H9 (cell line): ENCODE measurements around the gene EFCAB6. TPM values are rescaled to one million over a fixed set of nuclear protein-coding genes. Genes with fewer than 3 reads are reported as not detected.

Experiments used
- DNase-seq: peaks from one replicate; pipeline ENCODE4 v3.0.0-alpha.2; 2017
- H2AFZ ChIP-seq: one replicate; pipeline ENCODE4 v1.6.1; 2013; ENCODE audit warnings: mild to moderate bottlenecking, low read length, control low read depth, moderate library complexity
- H2AK5ac ChIP-seq: 2 replicates; pipeline ENCODE4 v1.6.1; 2013; ENCODE audit warnings: low read length, control low read depth, mixed read lengths; ENCODE audit not compliant: insufficient read length
- H2BK120ac ChIP-seq: one replicate; pipeline ENCODE4 v1.6.1; 2013; ENCODE audit warnings: low read depth, mild to moderate bottlenecking, low read length, control low read depth, inconsistent platforms; ENCODE audit not compliant: poor library complexity, severe bottlenecking
- H2BK12ac ChIP-seq: 2 replicates; pipeline ENCODE4 v1.6.1; 2013; ENCODE audit warnings: low read length, control low read depth, mixed read lengths, low read depth; ENCODE audit not compliant: insufficient read length
- H2BK15ac ChIP-seq: 2 replicates; pipeline ENCODE4 v1.6.1; 2013; ENCODE audit warnings: low read depth, low read length, control low read depth
- H2BK20ac ChIP-seq: one replicate; pipeline ENCODE4 v1.6.1; 2013; ENCODE audit warnings: low read depth, mild to moderate bottlenecking, low read length, control low read depth, inconsistent platforms; ENCODE audit not compliant: poor library complexity, severe bottlenecking
- H2BK5ac ChIP-seq: 2 replicates; pipeline ENCODE4 v1.6.1; 2013; ENCODE audit warnings: low read length, control low read depth, mixed read lengths; ENCODE audit not compliant: insufficient read length
- H3K14ac ChIP-seq: 2 replicates; pipeline ENCODE4 v1.6.1; 2013; ENCODE audit warnings: low read length, control low read depth; ENCODE audit not compliant: insufficient read depth
- H3K18ac ChIP-seq: 2 replicates; pipeline ENCODE4 v1.6.1; 2013; ENCODE audit warnings: low read depth, mild to moderate bottlenecking, mixed read lengths, low read length, control low read depth; ENCODE audit not compliant: insufficient read length
- H3K23ac ChIP-seq: 2 replicates; pipeline ENCODE4 v1.6.1; 2013; ENCODE audit warnings: low read length, control low read depth, mixed read lengths, low read depth; ENCODE audit not compliant: insufficient read length
- H3K23me2 ChIP-seq: 2 replicates; pipeline ENCODE4 v1.6.1; 2013; ENCODE audit warnings: low read depth, mild to moderate bottlenecking, mixed read lengths, low read length, control low read depth; ENCODE audit not compliant: insufficient read length, poor library complexity, severe bottlenecking
- H3K27ac ChIP-seq: 2 replicates; pipeline ENCODE4 v1.5.1; 2013; ENCODE audit warnings: low read length, control low read depth, mixed read lengths, low read depth; ENCODE audit not compliant: insufficient read length
- H3K27me3 ChIP-seq: 2 replicates; pipeline ENCODE4 v1.6.1; 2013; ENCODE audit warnings: low read length, control low read depth, inconsistent platforms; ENCODE audit not compliant: insufficient read depth
- H3K4ac ChIP-seq: 2 replicates; pipeline ENCODE4 v1.6.1; 2013; ENCODE audit warnings: low read depth, mild to moderate bottlenecking, control low read depth, inconsistent platforms, low read length, moderate library complexity
- H3K4me1 ChIP-seq: 2 replicates; pipeline ENCODE4 v1.6.1; 2013; ENCODE audit warnings: low read length, control low read depth, inconsistent platforms; ENCODE audit not compliant: insufficient read depth
- H3K4me2 ChIP-seq: 2 replicates; pipeline ENCODE4 v1.6.1; 2013; ENCODE audit warnings: low read length, control low read depth, mixed read lengths; ENCODE audit not compliant: insufficient read length, insufficient read depth
- H3K56ac ChIP-seq: 2 replicates; pipeline ENCODE4 v1.6.1; 2013; ENCODE audit warnings: low read depth, mild to moderate bottlenecking, mixed read lengths, low read length, control low read depth; ENCODE audit not compliant: insufficient read length
- H3K79me1 ChIP-seq: 2 replicates; pipeline ENCODE4 v1.6.1; 2013; ENCODE audit warnings: low read depth, mild to moderate bottlenecking, moderate library complexity, low read length, control low read depth, inconsistent platforms; ENCODE audit not compliant: insufficient read depth, poor library complexity, severe bottlenecking
- H3K79me2 ChIP-seq: 2 replicates; pipeline ENCODE4 v1.6.1; 2013; ENCODE audit warnings: low read length, control low read depth, inconsistent platforms; ENCODE audit not compliant: insufficient read depth
- H3K9ac ChIP-seq: 2 replicates; pipeline ENCODE4 v1.6.1; 2013; ENCODE audit warnings: low read length, control low read depth, mixed read lengths; ENCODE audit not compliant: insufficient read length; ENCODE audit errors: extremely low read depth
- H3K9me3 ChIP-seq: one replicate; pipeline ENCODE4 v1.6.1; 2013; ENCODE audit warnings: low read depth, low read length, inconsistent platforms; ENCODE audit not compliant: control insufficient read depth
- H3T11ph ChIP-seq: one replicate; pipeline ENCODE4 v1.6.1; 2013; ENCODE audit warnings: mild to moderate bottlenecking, low read length, control low read depth, inconsistent platforms
- H4K20me1 ChIP-seq: one replicate; pipeline ENCODE4 v1.6.1; 2013; ENCODE audit not compliant: control insufficient read depth, insufficient read length, insufficient read depth
- H4K5ac ChIP-seq: 2 replicates; pipeline ENCODE4 v1.6.1; 2013; ENCODE audit warnings: low read depth, mild to moderate bottlenecking, mixed read lengths, low read length, control low read depth; ENCODE audit not compliant: insufficient read length
- H4K8ac ChIP-seq: replicated peaks from 2 replicates; pipeline ENCODE4 v1.6.1; 2013; ENCODE audit warnings: low read length, control low read depth, mixed read lengths, low read depth; ENCODE audit not compliant: insufficient read length
- H4K91ac ChIP-seq: 2 replicates; pipeline ENCODE4 v1.6.1; 2013; ENCODE audit warnings: low read depth, mild to moderate bottlenecking, moderate library complexity, mixed read lengths, low read length, control low read depth; ENCODE audit not compliant: insufficient read length
- H3K27ac Mint-ChIP-seq, 3 experiments: 2 replicates in 2 of 3; 3 replicates in 1 of 3; pipeline ENCODE4 v1.8.0; 2020 to 2021; ENCODE audit warnings: mixed read lengths in 3 of 3, mild to moderate bottlenecking in 1 of 3, moderate library complexity in 1 of 3
- H3K27me3 Mint-ChIP-seq: 2 replicates; pipeline ENCODE4 v1.8.0; 2021; ENCODE audit warnings: low read depth, mild to moderate bottlenecking, moderate library complexity, mixed read lengths
- H3K36me3 Mint-ChIP-seq, 3 experiments: 2 replicates in 2 of 3; 3 replicates in 1 of 3; pipeline ENCODE4 v1.8.0; 2020 to 2021; ENCODE audit warnings: low read depth in 3 of 3, mixed read lengths in 3 of 3; ENCODE audit not compliant: insufficient read depth in 1 of 3
- H3K4me1 Mint-ChIP-seq, 2 experiments: 2 replicates each; pipeline ENCODE4 v1.8.0; 2020; ENCODE audit warnings: mixed read lengths in 2 of 2
- H3K4me3 Mint-ChIP-seq, 2 experiments: 2 replicates in 1 of 2; 3 replicates in 1 of 2; pipeline ENCODE4 v1.8.0; 2020 to 2021; ENCODE audit warnings: mild to moderate bottlenecking in 2 of 2, mixed read lengths in 2 of 2, moderate library complexity in 1 of 2
- H3K9me3 Mint-ChIP-seq, 2 experiments: 2 replicates in 1 of 2; 3 replicates in 1 of 2; pipeline ENCODE4 v1.8.0; 2020; ENCODE audit warnings: mild to moderate bottlenecking in 2 of 2, mixed read lengths in 2 of 2, moderate library complexity in 1 of 2
- CTCF ChIP-seq: fragments of 200-600 bp; sonication (generic); conservative IDR thresholded peaks from 3 replicates; pipeline ENCODE4 v1.8.0; 2021; ENCODE audit warnings: antibody characterized with exemption, mild to moderate bottlenecking
- WGBS: extraction: QIAGEN DNeasy Blood & Tissue Kit; methylation state at CpG from one replicate; pipeline ENCODE4 v1.1.7; 2013; ENCODE audit warnings: missing lambda C conversion rate, low lambda C conversion rate, mixed read lengths; ENCODE audit not compliant: insufficient read length; ENCODE audit errors: extremely low coverage; 5-methylcytosine and 5-hydroxymethylcytosine counted together
- total RNA-seq: library from RNA; stranded (reverse); gene quantifications from 2 replicates; pipeline ENCODE4 v1.2.1, GENCODE V29; 2021

The EFCAB6 gene
- total RNA-seq, 1 experiment from 2014 or later: 0.31 TPM

- H3K27me3 ChIP-seq: no peaks in the 10 kb centered on the region
- no peaks in the 10 kb centered on the region for H3K4me1 Mint-ChIP-seq
- H2BK20ac ChIP-seq: no peak overlapping the region
- H3K23ac ChIP-seq: no peak overlapping the region
- no peaks in the 10 kb centered on the region for H4K20me1 ChIP-seq
- no peak for DNase-seq
- H3K4me3 Mint-ChIP-seq: no peak overlapping the region
- H3K79me2 ChIP-seq: no peaks in the 10 kb centered on the region
- H2BK120ac ChIP-seq: no peak overlapping the region
- H3K36me3 Mint-ChIP-seq: no peaks in the 10 kb centered on the region
- H3K79me1 ChIP-seq: no peaks in the 10 kb centered on the region
- no peak overlapping the region for H3K9ac ChIP-seq
- no peak overlapping the region for H3K4ac ChIP-seq
- H2BK15ac ChIP-seq: no peak overlapping the region
- no peaks in the 10 kb centered on the region for H3K9me3 Mint-ChIP-seq
- no peak overlapping the region for H2AK5ac ChIP-seq
- H3K27ac Mint-ChIP-seq: no peak overlapping the region
- H3K9me3 ChIP-seq: no peaks in the 10 kb centered on the region
- H2AFZ ChIP-seq: no peak overlapping the region
- no peak overlapping the region for H3K14ac ChIP-seq
- H2BK12ac ChIP-seq: no peak overlapping the region
- no peak overlapping the region for H3K18ac ChIP-seq
- H3K4me1 ChIP-seq: no peaks in the 10 kb centered on the region; the same call in 1 of the 2 replicates
- TF ChIP-seq CTCF: no peak
- no CpG with 5 or more reads among the region's 11 CpGs for WGBS
- H3K4me2 ChIP-seq: no peak overlapping the region
- no peak overlapping the region for H4K91ac ChIP-seq
- no peak overlapping the region for H2BK5ac ChIP-seq
- H3K27ac ChIP-seq: no peak overlapping the region
- H4K5ac ChIP-seq: no peak overlapping the region
- H3K56ac ChIP-seq: no peak overlapping the region
- no peaks in the 10 kb centered on the region for H3K23me2 ChIP-seq
- no peak overlapping the region for H3T11ph ChIP-seq
- no peak overlapping the region for H4K8ac ChIP-seq
- no peaks in the 10 kb centered on the region for H3K27me3 Mint-ChIP-seq
These were observed 72.2 kb downstream of the EFCAB6 start for GRCh38 chr22:43739851-43740379.
